GM12872 (cell line): ENCODE measurements around the gene CTTNBP2NL.

Experiments
- TF ChIP-seq, protein P1 (sequence below): IDR thresholded peaks from 3 replicates; pipeline ENCODE4 v1.5.1; 2011; ENCODE audit warnings: low read depth, mild to moderate bottlenecking, low read length, moderate library complexity; ENCODE audit not compliant: insufficient read depth

Gene CTTNBP2NL

DNA sequence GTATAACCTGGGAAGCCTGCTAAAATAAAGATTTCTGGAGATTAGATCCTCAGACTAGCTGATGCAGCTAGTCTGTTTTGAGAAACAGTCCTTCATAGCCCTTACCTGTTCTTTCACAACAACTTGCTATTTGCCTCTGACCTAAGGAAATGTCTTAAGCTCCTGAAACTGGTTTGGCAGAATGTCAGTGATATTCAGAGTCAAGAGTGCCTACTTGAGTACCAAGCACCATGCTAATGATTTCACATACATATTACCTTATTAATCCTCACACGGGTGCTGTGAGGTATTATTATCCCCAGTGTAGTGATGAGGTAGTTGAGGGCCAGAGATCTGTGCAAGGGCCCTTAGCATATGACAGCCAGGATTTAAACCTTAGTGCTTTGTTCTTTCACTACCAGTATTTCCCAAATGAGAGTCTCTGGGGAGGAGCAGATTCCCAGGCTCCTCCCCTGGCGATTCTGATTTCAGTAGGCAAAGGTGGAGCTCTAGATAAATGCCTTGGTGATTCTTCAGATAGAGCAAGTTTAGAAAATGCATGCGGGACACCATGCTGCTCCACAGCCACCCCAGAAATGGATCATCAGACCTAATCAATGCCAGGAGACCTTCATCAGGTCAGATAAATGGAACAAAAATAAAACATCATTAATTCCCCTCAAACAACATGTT lies 65.3 kb downstream of the CTTNBP2NL start:
- TF ChIP-seq, protein P1, sequence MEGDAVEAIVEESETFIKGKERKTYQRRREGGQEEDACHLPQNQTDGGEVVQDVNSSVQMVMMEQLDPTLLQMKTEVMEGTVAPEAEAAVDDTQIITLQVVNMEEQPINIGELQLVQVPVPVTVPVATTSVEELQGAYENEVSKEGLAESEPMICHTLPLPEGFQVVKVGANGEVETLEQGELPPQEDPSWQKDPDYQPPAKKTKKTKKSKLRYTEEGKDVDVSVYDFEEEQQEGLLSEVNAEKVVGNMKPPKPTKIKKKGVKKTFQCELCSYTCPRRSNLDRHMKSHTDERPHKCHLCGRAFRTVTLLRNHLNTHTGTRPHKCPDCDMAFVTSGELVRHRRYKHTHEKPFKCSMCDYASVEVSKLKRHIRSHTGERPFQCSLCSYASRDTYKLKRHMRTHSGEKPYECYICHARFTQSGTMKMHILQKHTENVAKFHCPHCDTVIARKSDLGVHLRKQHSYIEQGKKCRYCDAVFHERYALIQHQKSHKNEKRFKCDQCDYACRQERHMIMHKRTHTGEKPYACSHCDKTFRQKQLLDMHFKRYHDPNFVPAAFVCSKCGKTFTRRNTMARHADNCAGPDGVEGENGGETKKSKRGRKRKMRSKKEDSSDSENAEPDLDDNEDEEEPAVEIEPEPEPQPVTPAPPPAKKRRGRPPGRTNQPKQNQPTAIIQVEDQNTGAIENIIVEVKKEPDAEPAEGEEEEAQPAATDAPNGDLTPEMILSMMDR: no peak

DNA sequence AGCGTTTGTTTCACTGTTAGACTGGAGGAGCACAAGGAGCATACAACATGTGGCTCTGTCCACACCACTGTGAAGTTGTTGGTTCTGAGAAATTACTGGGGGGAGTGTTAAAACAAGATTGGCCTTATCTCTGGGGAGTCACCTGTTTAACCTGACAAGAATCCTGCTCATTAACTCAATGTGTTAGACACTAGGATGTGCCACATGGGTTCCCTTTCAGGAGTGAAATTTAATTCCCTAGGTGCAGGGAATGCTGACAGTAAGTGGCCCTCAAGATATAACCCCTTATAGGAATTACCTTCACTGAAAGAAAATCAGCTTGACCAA lies 66.9 kb downstream of the CTTNBP2NL start:
- TF ChIP-seq, protein P1: no peak

DNA sequence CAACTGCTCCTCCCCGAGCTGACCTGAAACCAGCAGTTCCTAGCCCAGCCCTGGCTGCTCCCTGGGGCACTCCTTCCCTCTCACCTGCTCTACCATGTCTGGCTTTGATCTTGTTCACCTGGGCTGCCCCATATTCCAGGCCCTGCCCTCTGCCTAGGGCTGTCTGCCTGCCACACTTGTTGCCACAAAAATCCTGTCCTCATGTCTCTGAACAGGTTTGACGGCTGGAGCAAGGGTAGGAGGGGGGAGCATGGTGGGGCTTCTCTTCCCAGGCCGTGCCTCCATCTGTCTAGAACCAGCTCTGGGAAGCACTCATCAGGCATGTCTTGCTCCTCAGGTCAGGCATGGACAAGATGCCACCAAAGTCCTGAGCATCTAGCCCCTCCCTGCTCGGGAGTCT lies 68.5 kb downstream of the CTTNBP2NL start:
- TF ChIP-seq, protein P1: no peak

DNA sequence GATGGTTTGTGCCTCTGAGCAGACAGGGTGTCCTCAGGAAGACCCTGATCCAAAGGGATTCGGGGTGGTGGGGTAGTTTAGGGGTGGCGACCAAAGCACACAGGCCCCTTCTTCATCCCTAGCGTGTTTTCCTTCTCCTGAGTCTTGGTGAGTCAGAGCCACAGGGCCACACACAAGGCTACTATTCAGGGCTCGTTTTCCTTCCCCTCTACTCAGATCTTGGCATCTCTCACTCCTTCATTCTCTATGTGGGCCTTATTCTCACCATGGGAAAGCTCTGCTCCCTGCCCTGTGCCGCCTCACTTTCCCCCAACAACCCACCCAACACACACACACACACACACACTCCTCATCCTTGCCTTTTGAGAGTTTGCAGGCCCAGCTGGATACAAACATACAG lies 69.1 kb downstream of the CTTNBP2NL start:
- TF ChIP-seq, protein P1: no peak

DNA sequence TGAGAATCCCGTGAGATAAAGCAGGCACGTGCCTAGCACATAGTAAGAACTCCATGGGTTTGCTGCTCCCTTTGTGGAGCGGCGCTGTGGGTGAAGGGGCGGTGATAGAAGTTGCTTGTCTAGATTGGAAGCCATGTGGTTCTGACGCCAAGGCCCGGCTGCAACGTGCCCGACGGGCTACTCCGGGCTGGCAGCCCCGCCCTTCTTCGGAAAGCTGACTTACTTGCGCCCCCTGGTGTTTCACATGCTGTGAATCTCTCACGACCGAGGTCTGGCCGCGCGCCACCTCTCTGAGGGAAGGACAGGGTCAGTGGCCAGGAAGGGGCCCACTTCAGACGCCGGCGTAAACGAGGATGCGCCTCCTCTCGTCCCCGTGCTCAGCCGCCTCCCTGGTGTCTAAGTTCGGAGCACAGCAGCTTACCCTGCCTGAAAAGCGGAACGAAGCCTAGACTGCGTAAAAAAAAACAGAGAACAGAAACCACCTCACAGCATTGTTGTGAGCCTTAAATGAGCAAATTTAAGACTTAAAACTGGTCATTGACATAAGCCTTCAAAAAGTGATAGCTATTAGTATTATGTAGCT lies 70.2 kb downstream of the CTTNBP2NL start:
- TF ChIP-seq, protein P1: peak; percentile 76

DNA sequence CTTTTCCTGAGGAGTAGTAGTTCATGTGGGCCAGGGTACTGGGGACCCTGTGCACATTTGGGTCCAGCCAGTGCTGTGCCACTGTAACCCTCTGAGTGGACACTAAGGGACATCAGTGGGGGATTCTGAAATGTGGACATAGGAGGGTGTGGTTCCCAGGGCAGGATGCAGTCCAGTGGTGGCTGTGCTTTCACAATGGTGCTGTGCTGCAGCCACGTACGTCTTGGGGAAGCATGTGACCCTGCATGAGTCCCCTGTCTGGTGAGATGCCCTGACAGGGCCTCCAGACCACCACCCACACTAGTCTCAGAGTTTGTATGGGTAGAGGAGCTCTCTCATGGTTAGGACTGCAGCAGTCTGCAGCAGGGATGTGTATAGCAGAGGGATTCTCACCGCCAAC lies 75.0 kb downstream of the CTTNBP2NL start:
- TF ChIP-seq, protein P1: no peak

DNA sequence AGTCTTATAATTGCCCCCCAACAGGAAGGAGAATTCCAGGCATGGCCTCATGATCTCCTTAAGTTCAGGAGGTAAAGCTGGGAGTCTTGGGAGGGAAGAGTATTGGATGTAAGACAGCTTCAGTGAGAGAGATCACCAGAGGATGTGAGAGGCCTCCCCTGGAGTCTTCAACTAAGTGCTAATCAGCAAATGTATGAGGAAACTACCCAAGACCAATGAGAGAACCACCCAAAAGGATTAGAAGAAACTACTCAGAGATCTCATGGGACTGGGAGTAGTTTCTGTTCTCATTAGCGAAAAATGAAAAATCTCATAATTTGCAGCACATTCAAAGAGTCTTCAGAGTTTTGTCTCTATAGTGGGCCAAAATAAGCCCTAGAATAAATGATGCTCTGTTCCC lies 76.1 kb downstream of the CTTNBP2NL start:
- TF ChIP-seq, protein P1: no peak
